Measurements from ENCODE around the gene PCK1. TPM values are rescaled to one million over a fixed set of nuclear protein-coding genes. Genes with fewer than 3 reads are reported as not detected.

Gene PCK1
- total RNA-seq, 1 donor from 2014 or later, result 5.3 TPM

GRCh38 chr20:57568960-57569359 lies 8.1 kb downstream of the PCK1 start:
- intact Hi-C loops (cut with DNase I), result no loop called here
- ATAC-seq, result no peak
- no peak for DNase-seq (ENCODE audit: low spot score)

- intact Hi-C loops (cut with DNase I), result loop anchor here (10.0 kb wide), 1 partner anchor 45 kb away; the partner anchor contains the start of gene CTCFL
- DNase-seq (ENCODE audit: low spot score) (no peak), ATAC-seq (peak; percentile 71)
Observed at GRCh38 chr20:57570145-57570850, 9.4 kb downstream of the PCK1 start.

- intact Hi-C loops (cut with DNase I), result loop anchor here (10.0 kb wide), 1 partner anchor 46 kb away; the partner anchor contains the start of gene CTCFL
- no peak for ATAC-seq
- DNase-seq (ENCODE audit: low spot score), result no peak
Observed at GRCh38 chr20:57570920-57571319, 10.0 kb downstream of the PCK1 start.

- intact Hi-C loops (cut with DNase I), result loop anchor here (10.0 kb wide), 1 partner anchor 47 kb away; the partner anchor contains the start of gene CTCFL
- DNase-seq (ENCODE audit: low spot score) (no peak), ATAC-seq (no peak)
Observed at GRCh38 chr20:57571782-57572416, 11.0 kb downstream of the PCK1 start.

GRCh38 chr20:57573242-57573641 lies 12.3 kb downstream of the PCK1 start:
- DNase-seq (ENCODE audit: low spot score) (no peak), ATAC-seq (no peak)
- intact Hi-C loops (cut with DNase I), result loop anchor here (10.0 kb wide), 1 partner anchor 48 kb away; the partner anchor contains the start of gene CTCFL

- intact Hi-C loops (cut with DNase I), result loop anchor here (10.0 kb wide), 1 partner anchor 49 kb away; the partner anchor contains the start of gene CTCFL
- DNase-seq (ENCODE audit: low spot score) (no peak), ATAC-seq (no peak)
Observed at GRCh38 chr20:57573894-57574293, 13.0 kb downstream of the PCK1 start.

- ATAC-seq (no peak), DNase-seq (ENCODE audit: low spot score) (no peak)
- intact Hi-C loops (cut with DNase I), result loop anchor here (10.0 kb wide), 1 partner anchor 50 kb away; the partner anchor contains the start of gene CTCFL
Observed at GRCh38 chr20:57574954-57575353, 14.0 kb downstream of the PCK1 start.

- ATAC-seq, result no peak
- DNase-seq (ENCODE audit: low spot score), result no peak
- intact Hi-C loops (cut with DNase I), result loop anchor here (10.0 kb wide), 1 partner anchor 51 kb away; the partner anchor contains the start of gene CTCFL
Observed at GRCh38 chr20:57576002-57576401, 15.1 kb downstream of the PCK1 start.

GRCh38 chr20:57576617-57577550 lies 16.0 kb downstream of the PCK1 start:
- DNase-seq (ENCODE audit: low spot score) (no peak), ATAC-seq (no peak)
- intact Hi-C loops (cut with DNase I), result loop anchor here (10.0 kb wide), 1 partner anchor 52 kb away; the partner anchor contains the start of gene CTCFL

- intact Hi-C loops (cut with DNase I), result loop anchor here (10.0 kb wide), 1 partner anchor 53 kb away; the partner anchor contains the start of gene CTCFL
- ATAC-seq (no peak), DNase-seq (ENCODE audit: low spot score) (no peak)
Observed at GRCh38 chr20:57577679-57578475, 17.0 kb downstream of the PCK1 start.

GRCh38 chr20:57578476-57579165 lies 17.7 kb downstream of the PCK1 start:
- DNase-seq (ENCODE audit: low spot score), result no peak
- intact Hi-C loops (cut with DNase I), result loop anchor here (10.0 kb wide), 1 partner anchor 54 kb away; the partner anchor contains the start of gene CTCFL

GRCh38 chr20:57579331-57579897 lies 18.5 kb downstream of the PCK1 start:
- ATAC-seq (no peak), DNase-seq (ENCODE audit: low spot score) (no peak)
- intact Hi-C loops (cut with DNase I), result loop anchor here (10.0 kb wide), 1 partner anchor 55 kb away; the partner anchor contains the start of gene CTCFL

More at GRCh38 chr20:57578476-57579165, 17.7 kb downstream of the PCK1 start:
- no peak for ATAC-seq

GRCh38 chr20:57579898-57580447 lies 19.1 kb downstream of the PCK1 start:
- intact Hi-C loops (cut with DNase I), result loop anchor here (10.0 kb wide), 1 partner anchor 55 kb away; the partner anchor contains the start of gene CTCFL
- DNase-seq (ENCODE audit: low spot score), result no peak
- ATAC-seq, result no peak

GRCh38 chr20:57580478-57581201 lies 19.7 kb downstream of the PCK1 start:
- no peak for DNase-seq (ENCODE audit: low spot score)
- intact Hi-C loops (cut with DNase I), result no loop called here
- no peak for ATAC-seq

- intact Hi-C loops (cut with DNase I), result no loop called here
- DNase-seq (ENCODE audit: low spot score) (no peak), ATAC-seq (peak; percentile 53)
Observed at GRCh38 chr20:57581202-57582028, 20.5 kb downstream of the PCK1 start.

All from sciatic nerve (tissue), 2 donors.